H9 (cell line): Measurements from ENCODE around the gene TPCN2. TPM values are rescaled to one million over a fixed set of nuclear protein-coding genes. Genes with fewer than 3 reads are reported as not detected.

Source experiments
- DNase-seq: peaks from one replicate; pipeline ENCODE4 v3.0.0-alpha.2; 2017
- H2AFZ ChIP-seq: one replicate; pipeline ENCODE4 v1.6.1; 2013; ENCODE audit warnings: mild to moderate bottlenecking, low read length, control low read depth, moderate library complexity
- H2AK5ac ChIP-seq: 2 replicates; pipeline ENCODE4 v1.6.1; 2013; ENCODE audit warnings: low read length, control low read depth, mixed read lengths; ENCODE audit not compliant: insufficient read length
- H2BK120ac ChIP-seq: one replicate; pipeline ENCODE4 v1.6.1; 2013; ENCODE audit warnings: low read depth, mild to moderate bottlenecking, low read length, control low read depth, inconsistent platforms; ENCODE audit not compliant: poor library complexity, severe bottlenecking
- H2BK12ac ChIP-seq: 2 replicates; pipeline ENCODE4 v1.6.1; 2013; ENCODE audit warnings: low read length, control low read depth, mixed read lengths, low read depth; ENCODE audit not compliant: insufficient read length
- H2BK15ac ChIP-seq: 2 replicates; pipeline ENCODE4 v1.6.1; 2013; ENCODE audit warnings: low read depth, low read length, control low read depth
- H2BK20ac ChIP-seq: one replicate; pipeline ENCODE4 v1.6.1; 2013; ENCODE audit warnings: low read depth, mild to moderate bottlenecking, low read length, control low read depth, inconsistent platforms; ENCODE audit not compliant: poor library complexity, severe bottlenecking
- H2BK5ac ChIP-seq: 2 replicates; pipeline ENCODE4 v1.6.1; 2013; ENCODE audit warnings: low read length, control low read depth, mixed read lengths; ENCODE audit not compliant: insufficient read length
- H3K14ac ChIP-seq: 2 replicates; pipeline ENCODE4 v1.6.1; 2013; ENCODE audit warnings: low read length, control low read depth; ENCODE audit not compliant: insufficient read depth
- H3K18ac ChIP-seq: 2 replicates; pipeline ENCODE4 v1.6.1; 2013; ENCODE audit warnings: low read depth, mild to moderate bottlenecking, mixed read lengths, low read length, control low read depth; ENCODE audit not compliant: insufficient read length
- H3K23ac ChIP-seq: 2 replicates; pipeline ENCODE4 v1.6.1; 2013; ENCODE audit warnings: low read length, control low read depth, mixed read lengths, low read depth; ENCODE audit not compliant: insufficient read length
- H3K23me2 ChIP-seq: 2 replicates; pipeline ENCODE4 v1.6.1; 2013; ENCODE audit warnings: low read depth, mild to moderate bottlenecking, mixed read lengths, low read length, control low read depth; ENCODE audit not compliant: insufficient read length, poor library complexity, severe bottlenecking
- H3K27ac ChIP-seq: 2 replicates; pipeline ENCODE4 v1.5.1; 2013; ENCODE audit warnings: low read length, control low read depth, mixed read lengths, low read depth; ENCODE audit not compliant: insufficient read length
- H3K27me3 ChIP-seq: 2 replicates; pipeline ENCODE4 v1.6.1; 2013; ENCODE audit warnings: low read length, control low read depth, inconsistent platforms; ENCODE audit not compliant: insufficient read depth
- H3K4ac ChIP-seq: 2 replicates; pipeline ENCODE4 v1.6.1; 2013; ENCODE audit warnings: low read depth, mild to moderate bottlenecking, control low read depth, inconsistent platforms, low read length, moderate library complexity
- H3K4me1 ChIP-seq: 2 replicates; pipeline ENCODE4 v1.6.1; 2013; ENCODE audit warnings: low read length, control low read depth, inconsistent platforms; ENCODE audit not compliant: insufficient read depth
- H3K4me2 ChIP-seq: 2 replicates; pipeline ENCODE4 v1.6.1; 2013; ENCODE audit warnings: low read length, control low read depth, mixed read lengths; ENCODE audit not compliant: insufficient read length, insufficient read depth
- H3K56ac ChIP-seq: 2 replicates; pipeline ENCODE4 v1.6.1; 2013; ENCODE audit warnings: low read depth, mild to moderate bottlenecking, mixed read lengths, low read length, control low read depth; ENCODE audit not compliant: insufficient read length
- H3K79me1 ChIP-seq: 2 replicates; pipeline ENCODE4 v1.6.1; 2013; ENCODE audit warnings: low read depth, mild to moderate bottlenecking, moderate library complexity, low read length, control low read depth, inconsistent platforms; ENCODE audit not compliant: insufficient read depth, poor library complexity, severe bottlenecking
- H3K79me2 ChIP-seq: 2 replicates; pipeline ENCODE4 v1.6.1; 2013; ENCODE audit warnings: low read length, control low read depth, inconsistent platforms; ENCODE audit not compliant: insufficient read depth
- H3K9ac ChIP-seq: 2 replicates; pipeline ENCODE4 v1.6.1; 2013; ENCODE audit warnings: low read length, control low read depth, mixed read lengths; ENCODE audit not compliant: insufficient read length; ENCODE audit errors: extremely low read depth
- H3K9me3 ChIP-seq: one replicate; pipeline ENCODE4 v1.6.1; 2013; ENCODE audit warnings: low read depth, low read length, inconsistent platforms; ENCODE audit not compliant: control insufficient read depth
- H3T11ph ChIP-seq: one replicate; pipeline ENCODE4 v1.6.1; 2013; ENCODE audit warnings: mild to moderate bottlenecking, low read length, control low read depth, inconsistent platforms
- H4K20me1 ChIP-seq: one replicate; pipeline ENCODE4 v1.6.1; 2013; ENCODE audit not compliant: control insufficient read depth, insufficient read length, insufficient read depth
- H4K5ac ChIP-seq: 2 replicates; pipeline ENCODE4 v1.6.1; 2013; ENCODE audit warnings: low read depth, mild to moderate bottlenecking, mixed read lengths, low read length, control low read depth; ENCODE audit not compliant: insufficient read length
- H4K8ac ChIP-seq: replicated peaks from 2 replicates; pipeline ENCODE4 v1.6.1; 2013; ENCODE audit warnings: low read length, control low read depth, mixed read lengths, low read depth; ENCODE audit not compliant: insufficient read length
- H4K91ac ChIP-seq: 2 replicates; pipeline ENCODE4 v1.6.1; 2013; ENCODE audit warnings: low read depth, mild to moderate bottlenecking, moderate library complexity, mixed read lengths, low read length, control low read depth; ENCODE audit not compliant: insufficient read length
- H3K27ac Mint-ChIP-seq, 3 experiments: 2 replicates in 2 of 3; 3 replicates in 1 of 3; pipeline ENCODE4 v1.8.0; 2020 to 2021; ENCODE audit warnings: mixed read lengths in 3 of 3, mild to moderate bottlenecking in 1 of 3, moderate library complexity in 1 of 3
- H3K27me3 Mint-ChIP-seq: 2 replicates; pipeline ENCODE4 v1.8.0; 2021; ENCODE audit warnings: low read depth, mild to moderate bottlenecking, moderate library complexity, mixed read lengths
- H3K36me3 Mint-ChIP-seq, 3 experiments: 2 replicates in 2 of 3; 3 replicates in 1 of 3; pipeline ENCODE4 v1.8.0; 2020 to 2021; ENCODE audit warnings: low read depth in 3 of 3, mixed read lengths in 3 of 3; ENCODE audit not compliant: insufficient read depth in 1 of 3
- H3K4me1 Mint-ChIP-seq, 2 experiments: 2 replicates each; pipeline ENCODE4 v1.8.0; 2020; ENCODE audit warnings: mixed read lengths in 2 of 2
- H3K4me3 Mint-ChIP-seq, 2 experiments: 2 replicates in 1 of 2; 3 replicates in 1 of 2; pipeline ENCODE4 v1.8.0; 2020 to 2021; ENCODE audit warnings: mild to moderate bottlenecking in 2 of 2, mixed read lengths in 2 of 2, moderate library complexity in 1 of 2
- H3K9me3 Mint-ChIP-seq, 2 experiments: 2 replicates in 1 of 2; 3 replicates in 1 of 2; pipeline ENCODE4 v1.8.0; 2020; ENCODE audit warnings: mild to moderate bottlenecking in 2 of 2, mixed read lengths in 2 of 2, moderate library complexity in 1 of 2
- CTCF ChIP-seq: fragments of 200-600 bp; sonication (generic); conservative IDR thresholded peaks from 3 replicates; pipeline ENCODE4 v1.8.0; 2021; ENCODE audit warnings: antibody characterized with exemption, mild to moderate bottlenecking
- WGBS: extraction: QIAGEN DNeasy Blood & Tissue Kit; methylation state at CpG from one replicate; pipeline ENCODE4 v1.1.7; 2013; ENCODE audit warnings: missing lambda C conversion rate, low lambda C conversion rate, mixed read lengths; ENCODE audit not compliant: insufficient read length; ENCODE audit errors: extremely low coverage; 5-methylcytosine and 5-hydroxymethylcytosine counted together
- total RNA-seq: library from RNA; stranded (reverse); gene quantifications from 2 replicates; pipeline ENCODE4 v1.2.1, GENCODE V29; 2021

TPCN2 gene
- total RNA-seq, 1 experiment from 2014 or later: 16.8 TPM

DNA sequence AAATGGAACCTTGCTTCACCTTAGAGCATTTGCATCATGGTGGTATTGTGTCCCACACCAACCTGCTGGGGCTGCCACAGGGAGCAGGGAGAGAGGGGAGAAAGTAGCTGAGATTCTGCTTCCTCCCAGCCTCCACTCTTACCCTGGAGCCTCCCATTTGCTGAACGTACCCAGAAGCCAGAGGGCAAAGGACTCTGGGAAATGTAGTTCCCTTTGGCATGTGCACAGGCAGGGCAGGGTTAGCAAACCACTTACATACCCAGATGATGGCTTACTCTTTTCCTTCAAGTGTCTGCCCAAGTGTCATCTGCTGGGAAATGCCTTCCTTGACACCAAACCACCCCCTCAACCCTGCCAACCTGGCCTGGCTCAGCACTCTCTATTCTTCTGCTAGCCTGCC lies 123.9 kb downstream of the TPCN2 start:
- 0 out of 4 replicates have a peak, but pooled peaks cover 0 to 2% of the 10 kb centered on the region in 2 experiments for H3K4me1 Mint-ChIP-seq
- Histone ChIP-seq H3K9ac (no peak overlapping the region), H3K18ac (no peak overlapping the region), H2AFZ (no peak overlapping the region), H2AK5ac (no peak overlapping the region), H4K5ac (no peak overlapping the region), H3K56ac (no peak overlapping the region), H3K27ac (no peak overlapping the region), H3K4me1 (no peaks in the 10 kb centered on the region), H2BK15ac (no peak overlapping the region), H3K9me3 (no peaks in the 10 kb centered on the region), H3K4ac (no peak overlapping the region), H3K14ac (no peak overlapping the region), H3K79me1 (no peaks in the 10 kb centered on the region), H4K8ac (no peak overlapping the region), H2BK120ac (no peak overlapping the region), H2BK5ac (no peak overlapping the region), H3K23ac (no peak overlapping the region), H2BK20ac (no peak overlapping the region), H2BK12ac (no peak overlapping the region), H3K27me3 (no peaks in the 10 kb centered on the region), H3K23me2 (no peaks in the 10 kb centered on the region), H4K91ac (no peak overlapping the region), H3T11ph (no peak overlapping the region), H3K4me2 (no peak overlapping the region), H3K79me2 (no peaks in the 10 kb centered on the region), H4K20me1 (no peaks in the 10 kb centered on the region)
- peaks cover 13% of the 10 kb centered on the region for H3K27me3 Mint-ChIP-seq
- peaks cover 6 to 11% of the 10 kb centered on the region in 2 experiments; a peak in 3 of 5 replicates for H3K9me3 Mint-ChIP-seq
- no peak overlapping the region for H3K27ac Mint-ChIP-seq
- WGBS: no CpG with 5 or more reads among the region's 1 CpG
- no peaks in the 10 kb centered on the region for H3K36me3 Mint-ChIP-seq
- H3K4me3 Mint-ChIP-seq: no peak overlapping the region
- no peak for TF ChIP-seq CTCF
- no peak for DNase-seq
